Endodermal cell (in vitro differentiated cells): Measurements from ENCODE around the gene TSPAN9. TPM values are rescaled to one million over a fixed set of nuclear protein-coding genes. Genes with fewer than 3 reads are reported as not detected.

ENCODE experiments used
- DNase-seq: peaks from one replicate; pipeline ENCODE4 v3.0.0-alpha.2; 2017
- H3K27ac ChIP-seq: 2 replicates; pipeline ENCODE4 v1.5.1; 2013; ENCODE audit warnings: mild to moderate bottlenecking, low read depth, low read length, moderate library complexity
- H3K27me3 ChIP-seq: 2 replicates; pipeline ENCODE4 v1.6.1; 2013; ENCODE audit warnings: mild to moderate bottlenecking, low read length, moderate library complexity; ENCODE audit not compliant: insufficient read depth, control insufficient read depth, poor library complexity, severe bottlenecking
- H3K36me3 ChIP-seq: 2 replicates; pipeline ENCODE4 v1.7.0; 2013; ENCODE audit warnings: mild to moderate bottlenecking, low read length, moderate library complexity; ENCODE audit not compliant: control insufficient read depth, insufficient read depth
- H3K4me1 ChIP-seq: one replicate; pipeline ENCODE4 v1.7.0; 2013; ENCODE audit warnings: low read length; ENCODE audit not compliant: control insufficient read depth, insufficient read depth
- H3K4me3 ChIP-seq: 2 replicates; pipeline ENCODE4 v1.5.1; 2013; ENCODE audit warnings: mild to moderate bottlenecking, low read length, moderate library complexity
- H3K9ac ChIP-seq: 2 replicates; pipeline ENCODE4 v1.6.1; 2013; ENCODE audit warnings: mild to moderate bottlenecking, low read length, moderate library complexity; ENCODE audit not compliant: poor library complexity, severe bottlenecking; ENCODE audit errors: extremely low read depth
- H3K9me3 ChIP-seq: 2 replicates; pipeline ENCODE4 v1.6.1; 2013; ENCODE audit warnings: mild to moderate bottlenecking, low read length, moderate library complexity; ENCODE audit not compliant: control insufficient read depth
- H3K27ac Mint-ChIP-seq: 2 replicates; pipeline ENCODE4 v1.8.0; 2020; ENCODE audit warnings: mixed read lengths
- H3K27me3 Mint-ChIP-seq: 2 replicates; pipeline ENCODE4 v1.8.0; 2021; ENCODE audit warnings: mild to moderate bottlenecking, mixed read lengths; ENCODE audit not compliant: insufficient read depth
- H3K36me3 Mint-ChIP-seq: 2 replicates; pipeline ENCODE4 v1.8.0; 2020; ENCODE audit warnings: low read depth, mixed read lengths
- H3K4me1 Mint-ChIP-seq: 2 replicates; pipeline ENCODE4 v1.8.0; 2020; ENCODE audit warnings: mixed read lengths
- H3K4me3 Mint-ChIP-seq: 2 replicates; pipeline ENCODE4 v1.8.0; 2020; ENCODE audit warnings: mild to moderate bottlenecking, moderate library complexity, mixed read lengths
- H3K9me3 Mint-ChIP-seq: 2 replicates; pipeline ENCODE4 v1.8.0; 2020; ENCODE audit warnings: mild to moderate bottlenecking, mixed read lengths
- CTCF ChIP-seq: fragments of 200-600 bp; sonication (generic); conservative IDR thresholded peaks from 2 replicates; pipeline ENCODE4 v1.5.0; 2021; ENCODE audit warnings: antibody characterized with exemption, mild to moderate bottlenecking
- WGBS, 2 experiments: methylation state at CpG; one replicate each; pipeline versions ENCODE4 v1.1.5 to v1.1.7; 2013; ENCODE audit warnings: missing lambda C conversion rate in 2 of 2, mixed read lengths in 1 of 2; ENCODE audit not compliant: insufficient coverage in 1 of 2, insufficient read length in 1 of 2; 5-methylcytosine and 5-hydroxymethylcytosine counted together
- total RNA-seq, 2 donors: library from RNA; stranded (reverse); fragmentation: NEBNext Ultra II Directional in 1 of 2; extraction: Animal tissue kit (Norgen Biotek cat#: 25700) in 1 of 2; gene quantifications; 2 replicates in 1 of 2; 3 replicates in 1 of 2; pipeline ENCODE4 v1.2.1, GENCODE V29; 2021

Gene TSPAN9
- total RNA-seq, 2 donors from 2014 or later = 31.9 to 80.8 TPM

DNA sequence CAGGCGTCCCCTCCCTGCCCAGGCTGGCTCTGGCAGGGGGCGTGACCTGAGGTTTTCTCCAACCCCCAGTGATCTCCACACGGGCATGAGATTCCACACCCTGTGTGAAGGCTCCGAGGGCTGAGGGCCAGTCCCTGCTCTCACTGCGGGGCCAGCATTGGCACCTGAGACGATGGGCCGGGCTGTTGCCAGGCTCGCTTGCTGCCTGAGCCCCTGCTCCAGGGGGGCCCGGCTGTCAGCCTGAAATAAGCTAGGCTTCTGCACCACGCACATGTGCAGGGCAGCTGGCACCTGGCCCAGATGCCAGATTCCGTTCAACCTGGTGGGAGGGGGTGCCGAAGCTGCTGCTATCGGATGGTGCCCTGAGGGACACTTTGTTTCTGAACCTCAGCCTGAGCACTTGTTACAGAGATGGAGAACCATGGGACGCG lies 217.3 kb downstream of the TSPAN9 start:
- peaks cover 9% of the 10 kb centered on the region for H3K4me1 Mint-ChIP-seq
- H3K27me3 ChIP-seq = peaks cover 4% of the 10 kb centered on the region
- H3K27ac ChIP-seq = no peak overlapping the region
- 85 to 88% methylated on average over 15 of the region's 15 CpGs for WGBS, 2 experiments
- no peaks in the 10 kb centered on the region for H3K4me1 ChIP-seq
- H3K9me3 ChIP-seq = no peaks in the 10 kb centered on the region
- DNase-seq = no peak
- H3K9me3 Mint-ChIP-seq = no peaks in the 10 kb centered on the region
- H3K9ac ChIP-seq = no peak overlapping the region
- peaks cover 11% of the 10 kb centered on the region for H3K27me3 Mint-ChIP-seq
- H3K36me3 ChIP-seq = no peaks in the 10 kb centered on the region
- H3K4me3 ChIP-seq = no peak overlapping the region
- no peak for TF ChIP-seq CTCF
- H3K4me3 Mint-ChIP-seq = no peak overlapping the region
- H3K27ac Mint-ChIP-seq = peak overlapping the region; percentile 14
- H3K36me3 Mint-ChIP-seq = peaks cover 2% of the 10 kb centered on the region

GRCh38 chr12:3295225-3295624 lies 218.0 kb downstream of the TSPAN9 start:
- WGBS, 2 experiments = 95 to 97% methylated on average over 8 of the region's 8 CpGs
- Mint-ChIP-seq H3K27ac (no peak overlapping the region), H3K9me3 (no peaks in the 10 kb centered on the region), H3K36me3 (peaks cover 2% of the 10 kb centered on the region), H3K27me3 (peaks cover 11% of the 10 kb centered on the region), H3K4me3 (no peak overlapping the region), H3K4me1 (peaks cover 13% of the 10 kb centered on the region)
- DNase-seq = no peak
- Histone ChIP-seq H3K9ac (no peak overlapping the region), H3K9me3 (no peaks in the 10 kb centered on the region), H3K4me1 (peaks cover 3% of the 10 kb centered on the region), H3K27me3 (peaks cover 7% of the 10 kb centered on the region), H3K27ac (no peak overlapping the region), H3K36me3 (no peaks in the 10 kb centered on the region), H3K4me3 (no peak overlapping the region)
- TF ChIP-seq CTCF = no peak

- Mint-ChIP-seq H3K9me3 (no peaks in the 10 kb centered on the region), H3K4me3 (no peak overlapping the region), H3K4me1 (peaks cover 17% of the 10 kb centered on the region), H3K36me3 (no peaks in the 10 kb centered on the region), H3K27ac (no peak overlapping the region), H3K27me3 (peaks cover 11% of the 10 kb centered on the region)
- H3K36me3 ChIP-seq = no peaks in the 10 kb centered on the region
- no peak overlapping the region for H3K27ac ChIP-seq
- peaks cover 7% of the 10 kb centered on the region for H3K27me3 ChIP-seq
- DNase-seq = no peak
- H3K9me3 ChIP-seq = no peaks in the 10 kb centered on the region
- no peak for TF ChIP-seq CTCF
- H3K4me1 ChIP-seq = peaks cover 5% of the 10 kb centered on the region
- WGBS, 2 experiments = 91 to 96% methylated on average over 15 to 16 of the region's 16 CpGs
- no peak overlapping the region for H3K9ac ChIP-seq
- H3K4me3 ChIP-seq = no peak overlapping the region
Observed at GRCh38 chr12:3295646-3296408, 218.6 kb downstream of the TSPAN9 start.
